HUES6 (cell line): ENCODE measurements around the gene TMEM128.
"Not testable (repeated sequence)": the region's sequence is repeated elsewhere in the genome, so short reads cannot be mapped to it uniquely, and the experiment has no call there.

Experiments
- H3K27ac ChIP-seq: 2 replicates; pipeline ENCODE4 v1.7.0; 2013; ENCODE audit warnings: low read depth, mild to moderate bottlenecking, low read length, inconsistent platforms
- H3K27me3 ChIP-seq: 2 replicates; pipeline ENCODE4 v1.6.1; 2013; ENCODE audit warnings: low read length; ENCODE audit not compliant: control insufficient read depth, insufficient read depth
- H3K36me3 ChIP-seq: 2 replicates; pipeline ENCODE4 v1.6.1; 2013; ENCODE audit warnings: low read length; ENCODE audit not compliant: control insufficient read depth, insufficient read depth
- H3K4me1 ChIP-seq: 2 replicates; pipeline ENCODE4 v1.6.1; 2013; ENCODE audit warnings: low read length; ENCODE audit not compliant: control insufficient read depth, insufficient read depth
- H3K4me3 ChIP-seq: 2 replicates; pipeline ENCODE4 v1.5.1; 2013; ENCODE audit warnings: low read depth, low read length
- H3K9ac ChIP-seq: one replicate; pipeline ENCODE4 v1.6.1; 2013; ENCODE audit warnings: mild to moderate bottlenecking, low read length
- H3K9me3 ChIP-seq: 2 replicates; pipeline ENCODE4 v1.6.1; 2013; ENCODE audit warnings: low read depth, low read length; ENCODE audit not compliant: control insufficient read depth, insufficient read depth

TMEM128 gene

GRCh38 chr4:4274226-4274625, 26.2 kb upstream of the TMEM128 start:
- H3K27me3 ChIP-seq, result no peaks in the 10 kb centered on the region
- H3K4me3 ChIP-seq, result no peak overlapping the region
- H3K9ac ChIP-seq, result no peak overlapping the region
- H3K9me3 ChIP-seq, result no peaks in the 10 kb centered on the region
- H3K4me1 ChIP-seq, result no peaks in the 10 kb centered on the region
- H3K27ac ChIP-seq, result no peak overlapping the region
- H3K36me3 ChIP-seq, result peaks cover 89% of the 10 kb centered on the region

- Histone ChIP-seq H3K27ac (no peak overlapping the region), H3K36me3 (peaks cover 87% of the 10 kb centered on the region), H3K27me3 (no peaks in the 10 kb centered on the region), H3K4me3 (no peak overlapping the region), H3K9ac (no peak overlapping the region), H3K4me1 (no peaks in the 10 kb centered on the region), H3K9me3 (no peaks in the 10 kb centered on the region)
Observed at GRCh38 chr4:4271912-4272311, 23.9 kb upstream of the TMEM128 start.

- H3K27ac ChIP-seq, result no peak overlapping the region
- H3K4me1 ChIP-seq, result no peaks in the 10 kb centered on the region
- no peaks in the 10 kb centered on the region for H3K9me3 ChIP-seq
- no peak overlapping the region for H3K9ac ChIP-seq
- H3K27me3 ChIP-seq, result no peaks in the 10 kb centered on the region
- no peak overlapping the region for H3K4me3 ChIP-seq
- H3K36me3 ChIP-seq, result peaks cover 80% of the 10 kb centered on the region
Observed at GRCh38 chr4:4270529-4270928, 22.5 kb upstream of the TMEM128 start.

- no peaks in the 10 kb centered on the region for H3K9me3 ChIP-seq
- H3K27ac ChIP-seq, result no peak overlapping the region
- no peaks in the 10 kb centered on the region for H3K4me1 ChIP-seq
- H3K36me3 ChIP-seq, result peaks cover 73% of the 10 kb centered on the region
- no peak overlapping the region for H3K4me3 ChIP-seq
- no peak overlapping the region for H3K9ac ChIP-seq
- H3K27me3 ChIP-seq, result no peaks in the 10 kb centered on the region
Observed at GRCh38 chr4:4269856-4270255, 21.8 kb upstream of the TMEM128 start.

- Histone ChIP-seq H3K36me3 (peaks cover 68% of the 10 kb centered on the region), H3K4me3 (no peak overlapping the region), H3K4me1 (no peaks in the 10 kb centered on the region), H3K9me3 (no peaks in the 10 kb centered on the region), H3K9ac (no peak overlapping the region), H3K27ac (no peak overlapping the region), H3K27me3 (no peaks in the 10 kb centered on the region)
Observed at GRCh38 chr4:4269331-4269731, 21.3 kb upstream of the TMEM128 start.

GRCh38 chr4:4268776-4269175, 20.8 kb upstream of the TMEM128 start:
- H3K36me3 ChIP-seq, result peaks cover 63% of the 10 kb centered on the region
- H3K27me3 ChIP-seq, result no peaks in the 10 kb centered on the region
- H3K4me3 ChIP-seq, result no peak overlapping the region
- no peak overlapping the region for H3K27ac ChIP-seq
- H3K9me3 ChIP-seq, result no peaks in the 10 kb centered on the region
- H3K4me1 ChIP-seq, result no peaks in the 10 kb centered on the region
- H3K9ac ChIP-seq, result no peak overlapping the region

GRCh38 chr4:4267981-4268380, 20.0 kb upstream of the TMEM128 start:
- Histone ChIP-seq H3K36me3 (peaks cover 55% of the 10 kb centered on the region), H3K27ac (no peak overlapping the region), H3K4me3 (no peak overlapping the region), H3K9ac (no peak overlapping the region), H3K27me3 (no peaks in the 10 kb centered on the region), H3K4me1 (no peaks in the 10 kb centered on the region), H3K9me3 (no peaks in the 10 kb centered on the region)

GRCh38 chr4:4260185-4260751, 12.2 kb upstream of the TMEM128 start:
- Histone ChIP-seq H3K9me3 (no peaks in the 10 kb centered on the region), H3K27me3 (no peaks in the 10 kb centered on the region), H3K9ac (no peak overlapping the region), H3K36me3 (no peaks in the 10 kb centered on the region), H3K4me1 (no peaks in the 10 kb centered on the region), H3K4me3 (no peak overlapping the region), H3K27ac (no peak overlapping the region)

GRCh38 chr4:4259484-4260100, 11.6 kb upstream of the TMEM128 start:
- Histone ChIP-seq H3K9me3 (no peaks in the 10 kb centered on the region), H3K27ac (no peak overlapping the region), H3K36me3 (no peaks in the 10 kb centered on the region), H3K27me3 (no peaks in the 10 kb centered on the region), H3K4me3 (no peak overlapping the region), H3K4me1 (no peaks in the 10 kb centered on the region), H3K9ac (no peak overlapping the region)

- H3K36me3 ChIP-seq, H3K27me3 ChIP-seq, H3K9ac ChIP-seq, H3K4me3 ChIP-seq, H3K27ac ChIP-seq, H3K4me1 ChIP-seq, H3K9me3 ChIP-seq: not testable (repeated sequence)
Observed at GRCh38 chr4:4257705-4258104, 9.7 kb upstream of the TMEM128 start.

- no peak overlapping the region for H3K27ac ChIP-seq
- no peak overlapping the region for H3K9ac ChIP-seq
- no peaks in the 10 kb centered on the region for H3K27me3 ChIP-seq
- no peaks in the 10 kb centered on the region for H3K9me3 ChIP-seq
- H3K36me3 ChIP-seq, result no peaks in the 10 kb centered on the region
- no peaks in the 10 kb centered on the region for H3K4me1 ChIP-seq
- H3K4me3 ChIP-seq, result no peak overlapping the region
Observed at GRCh38 chr4:4256799-4257198, 8.8 kb upstream of the TMEM128 start.
